Measurements from ENCODE around the gene MRPL51.

DNA sequence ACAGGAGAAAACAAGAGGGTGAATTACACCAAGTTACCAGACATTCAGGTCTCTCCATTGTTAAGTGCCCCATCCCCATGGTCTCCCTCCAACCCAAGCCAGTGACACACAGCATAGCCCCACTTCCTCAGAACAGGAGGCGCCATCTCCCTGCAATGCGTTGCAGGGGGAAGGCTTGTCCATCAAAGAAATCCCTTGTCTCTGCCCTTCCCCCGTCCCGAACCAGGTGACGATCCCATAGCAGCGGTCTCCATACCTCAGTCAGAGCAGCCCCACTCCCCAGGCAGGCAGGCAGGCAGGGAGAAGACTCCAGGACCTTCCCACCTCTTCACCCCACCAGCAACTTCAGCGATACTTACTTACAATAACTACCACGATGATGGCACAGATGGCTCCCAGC is 28.5 kb downstream of the MRPL51 start:
- TF ChIP-seq, protein P1, sequence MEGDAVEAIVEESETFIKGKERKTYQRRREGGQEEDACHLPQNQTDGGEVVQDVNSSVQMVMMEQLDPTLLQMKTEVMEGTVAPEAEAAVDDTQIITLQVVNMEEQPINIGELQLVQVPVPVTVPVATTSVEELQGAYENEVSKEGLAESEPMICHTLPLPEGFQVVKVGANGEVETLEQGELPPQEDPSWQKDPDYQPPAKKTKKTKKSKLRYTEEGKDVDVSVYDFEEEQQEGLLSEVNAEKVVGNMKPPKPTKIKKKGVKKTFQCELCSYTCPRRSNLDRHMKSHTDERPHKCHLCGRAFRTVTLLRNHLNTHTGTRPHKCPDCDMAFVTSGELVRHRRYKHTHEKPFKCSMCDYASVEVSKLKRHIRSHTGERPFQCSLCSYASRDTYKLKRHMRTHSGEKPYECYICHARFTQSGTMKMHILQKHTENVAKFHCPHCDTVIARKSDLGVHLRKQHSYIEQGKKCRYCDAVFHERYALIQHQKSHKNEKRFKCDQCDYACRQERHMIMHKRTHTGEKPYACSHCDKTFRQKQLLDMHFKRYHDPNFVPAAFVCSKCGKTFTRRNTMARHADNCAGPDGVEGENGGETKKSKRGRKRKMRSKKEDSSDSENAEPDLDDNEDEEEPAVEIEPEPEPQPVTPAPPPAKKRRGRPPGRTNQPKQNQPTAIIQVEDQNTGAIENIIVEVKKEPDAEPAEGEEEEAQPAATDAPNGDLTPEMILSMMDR (IDR thresholded peaks at IDR 0.05; ENCODE audit: poor library complexity): no peak
- no peak for TF ChIP-seq EZH2 (IDR thresholded peaks at IDR 0.05; ENCODE audit: borderline replicate concordance)
